ENCODE results near the gene AFG1L. TPM values are rescaled to one million over a fixed set of nuclear protein-coding genes. Genes with fewer than 3 reads are reported as not detected.

The AFG1L gene
- total and polyA plus RNA-seq, 2 experiments from 2014 or later: 4.1 to 8.7 TPM

DNA sequence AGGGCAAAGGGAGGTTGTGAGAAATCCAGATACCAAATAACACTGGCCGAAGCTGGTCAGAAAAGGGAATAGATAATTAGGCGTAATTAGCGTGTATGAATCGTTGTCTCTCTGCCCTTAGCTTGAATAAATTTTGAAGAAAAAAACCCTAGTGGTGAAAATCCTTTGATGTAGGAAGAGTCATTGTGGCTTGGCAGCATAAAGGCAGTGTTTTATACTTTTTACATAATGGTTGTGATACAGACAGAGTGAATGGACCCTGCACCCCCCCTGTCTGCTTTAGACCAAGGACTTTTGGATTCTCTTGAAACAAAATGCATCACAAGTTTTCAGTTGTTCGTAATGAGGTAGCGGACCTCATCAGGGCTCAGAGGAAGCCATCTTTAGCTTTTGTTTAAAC, 126.5 kb downstream of the AFG1L start:
- H3F3A ChIP-seq (replicated peaks; ENCODE audit: low read depth): no peaks in the 10 kb centered on the region
- H4K20me1 ChIP-seq (replicated peaks; ENCODE audit: insufficient read depth): no peaks in the 10 kb centered on the region
- no peaks in the 10 kb centered on the region for H3K4me1 ChIP-seq (ENCODE audit: insufficient read depth)
- no peak for ATAC-seq
- H3K36me3 Mint-ChIP-seq (ENCODE audit: low read depth): no peaks in the 10 kb centered on the region
- H3K27ac Mint-ChIP-seq: no peak overlapping the region
- no peaks in the 10 kb centered on the region for H3K27me3 Mint-ChIP-seq (ENCODE audit: insufficient read depth, low read depth, poor library complexity)
- no peak overlapping the region for H3K27ac ChIP-seq (ENCODE audit: low read depth)
- H3K27me3 ChIP-seq (ENCODE audit: insufficient read depth): no peaks in the 10 kb centered on the region
- no peaks in the 10 kb centered on the region for H3K36me3 ChIP-seq (ENCODE audit: insufficient read depth)
- no peak overlapping the region for H2AFZ ChIP-seq
- no peak overlapping the region for H3K4me3 ChIP-seq
- no peak overlapping the region for H3K4me2 ChIP-seq
- no peaks in the 10 kb centered on the region for H3K4me1 Mint-ChIP-seq
- H3K9me3 Mint-ChIP-seq: no peaks in the 10 kb centered on the region
- no peak for TF ChIP-seq EZH2 (IDR thresholded peaks at IDR 0.05; ENCODE audit: low read depth, unreplicated experiment)
- no peak for TF ChIP-seq ZNF331 (CRISPR knock-in tag; IDR thresholded peaks at IDR 0.05; ENCODE audit: low read depth)
- DNase-seq (ENCODE audit: low spot score): no peak
- no peaks in the 10 kb centered on the region for H3K9me2 ChIP-seq (ENCODE audit: insufficient read depth)
- no peaks in the 10 kb centered on the region for H3K79me2 ChIP-seq (replicated peaks; ENCODE audit: insufficient read depth)
- no peak overlapping the region for H3K4me3 Mint-ChIP-seq

GRCh38 chr6:108423982-108424705, 129.3 kb downstream of the AFG1L start:
- H3K27ac ChIP-seq (ENCODE audit: low read depth): no peak overlapping the region
- TF ChIP-seq EZH2phosphoT487 (IDR thresholded peaks at IDR 0.05; ENCODE audit: unreplicated experiment) (no peak), ZNF331 (CRISPR knock-in tag; IDR thresholded peaks at IDR 0.05; ENCODE audit: low read depth) (no peak), EZH2 (IDR thresholded peaks at IDR 0.05; ENCODE audit: low read depth, unreplicated experiment) (no peak), ZNF114 (CRISPR knock-in tag; IDR thresholded peaks at IDR 0.05) (no peak), STAT1 (IDR thresholded peaks at IDR 0.05; ENCODE audit: unreplicated experiment) (no peak), ETS1 (IDR thresholded peaks at IDR 0.05) (no peak), NANOG (IDR thresholded peaks at IDR 0.05; ENCODE audit: borderline replicate concordance) (no peak), CREB1 (CRISPR knock-in tag; IDR thresholded peaks at IDR 0.05; ENCODE audit: low read depth) (no peak), JUNB (IDR thresholded peaks at IDR 0.05; ENCODE audit: unreplicated experiment) (no peak)
- TF ChIP-seq, protein P1, sequence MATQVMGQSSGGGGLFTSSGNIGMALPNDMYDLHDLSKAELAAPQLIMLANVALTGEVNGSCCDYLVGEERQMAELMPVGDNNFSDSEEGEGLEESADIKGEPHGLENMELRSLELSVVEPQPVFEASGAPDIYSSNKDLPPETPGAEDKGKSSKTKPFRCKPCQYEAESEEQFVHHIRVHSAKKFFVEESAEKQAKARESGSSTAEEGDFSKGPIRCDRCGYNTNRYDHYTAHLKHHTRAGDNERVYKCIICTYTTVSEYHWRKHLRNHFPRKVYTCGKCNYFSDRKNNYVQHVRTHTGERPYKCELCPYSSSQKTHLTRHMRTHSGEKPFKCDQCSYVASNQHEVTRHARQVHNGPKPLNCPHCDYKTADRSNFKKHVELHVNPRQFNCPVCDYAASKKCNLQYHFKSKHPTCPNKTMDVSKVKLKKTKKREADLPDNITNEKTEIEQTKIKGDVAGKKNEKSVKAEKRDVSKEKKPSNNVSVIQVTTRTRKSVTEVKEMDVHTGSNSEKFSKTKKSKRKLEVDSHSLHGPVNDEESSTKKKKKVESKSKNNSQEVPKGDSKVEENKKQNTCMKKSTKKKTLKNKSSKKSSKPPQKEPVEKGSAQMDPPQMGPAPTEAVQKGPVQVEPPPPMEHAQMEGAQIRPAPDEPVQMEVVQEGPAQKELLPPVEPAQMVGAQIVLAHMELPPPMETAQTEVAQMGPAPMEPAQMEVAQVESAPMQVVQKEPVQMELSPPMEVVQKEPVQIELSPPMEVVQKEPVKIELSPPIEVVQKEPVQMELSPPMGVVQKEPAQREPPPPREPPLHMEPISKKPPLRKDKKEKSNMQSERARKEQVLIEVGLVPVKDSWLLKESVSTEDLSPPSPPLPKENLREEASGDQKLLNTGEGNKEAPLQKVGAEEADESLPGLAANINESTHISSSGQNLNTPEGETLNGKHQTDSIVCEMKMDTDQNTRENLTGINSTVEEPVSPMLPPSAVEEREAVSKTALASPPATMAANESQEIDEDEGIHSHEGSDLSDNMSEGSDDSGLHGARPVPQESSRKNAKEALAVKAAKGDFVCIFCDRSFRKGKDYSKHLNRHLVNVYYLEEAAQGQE (IDR thresholded peaks at IDR 0.05; ENCODE audit: unreplicated experiment): no peak
- TF ChIP-seq, protein P2, sequence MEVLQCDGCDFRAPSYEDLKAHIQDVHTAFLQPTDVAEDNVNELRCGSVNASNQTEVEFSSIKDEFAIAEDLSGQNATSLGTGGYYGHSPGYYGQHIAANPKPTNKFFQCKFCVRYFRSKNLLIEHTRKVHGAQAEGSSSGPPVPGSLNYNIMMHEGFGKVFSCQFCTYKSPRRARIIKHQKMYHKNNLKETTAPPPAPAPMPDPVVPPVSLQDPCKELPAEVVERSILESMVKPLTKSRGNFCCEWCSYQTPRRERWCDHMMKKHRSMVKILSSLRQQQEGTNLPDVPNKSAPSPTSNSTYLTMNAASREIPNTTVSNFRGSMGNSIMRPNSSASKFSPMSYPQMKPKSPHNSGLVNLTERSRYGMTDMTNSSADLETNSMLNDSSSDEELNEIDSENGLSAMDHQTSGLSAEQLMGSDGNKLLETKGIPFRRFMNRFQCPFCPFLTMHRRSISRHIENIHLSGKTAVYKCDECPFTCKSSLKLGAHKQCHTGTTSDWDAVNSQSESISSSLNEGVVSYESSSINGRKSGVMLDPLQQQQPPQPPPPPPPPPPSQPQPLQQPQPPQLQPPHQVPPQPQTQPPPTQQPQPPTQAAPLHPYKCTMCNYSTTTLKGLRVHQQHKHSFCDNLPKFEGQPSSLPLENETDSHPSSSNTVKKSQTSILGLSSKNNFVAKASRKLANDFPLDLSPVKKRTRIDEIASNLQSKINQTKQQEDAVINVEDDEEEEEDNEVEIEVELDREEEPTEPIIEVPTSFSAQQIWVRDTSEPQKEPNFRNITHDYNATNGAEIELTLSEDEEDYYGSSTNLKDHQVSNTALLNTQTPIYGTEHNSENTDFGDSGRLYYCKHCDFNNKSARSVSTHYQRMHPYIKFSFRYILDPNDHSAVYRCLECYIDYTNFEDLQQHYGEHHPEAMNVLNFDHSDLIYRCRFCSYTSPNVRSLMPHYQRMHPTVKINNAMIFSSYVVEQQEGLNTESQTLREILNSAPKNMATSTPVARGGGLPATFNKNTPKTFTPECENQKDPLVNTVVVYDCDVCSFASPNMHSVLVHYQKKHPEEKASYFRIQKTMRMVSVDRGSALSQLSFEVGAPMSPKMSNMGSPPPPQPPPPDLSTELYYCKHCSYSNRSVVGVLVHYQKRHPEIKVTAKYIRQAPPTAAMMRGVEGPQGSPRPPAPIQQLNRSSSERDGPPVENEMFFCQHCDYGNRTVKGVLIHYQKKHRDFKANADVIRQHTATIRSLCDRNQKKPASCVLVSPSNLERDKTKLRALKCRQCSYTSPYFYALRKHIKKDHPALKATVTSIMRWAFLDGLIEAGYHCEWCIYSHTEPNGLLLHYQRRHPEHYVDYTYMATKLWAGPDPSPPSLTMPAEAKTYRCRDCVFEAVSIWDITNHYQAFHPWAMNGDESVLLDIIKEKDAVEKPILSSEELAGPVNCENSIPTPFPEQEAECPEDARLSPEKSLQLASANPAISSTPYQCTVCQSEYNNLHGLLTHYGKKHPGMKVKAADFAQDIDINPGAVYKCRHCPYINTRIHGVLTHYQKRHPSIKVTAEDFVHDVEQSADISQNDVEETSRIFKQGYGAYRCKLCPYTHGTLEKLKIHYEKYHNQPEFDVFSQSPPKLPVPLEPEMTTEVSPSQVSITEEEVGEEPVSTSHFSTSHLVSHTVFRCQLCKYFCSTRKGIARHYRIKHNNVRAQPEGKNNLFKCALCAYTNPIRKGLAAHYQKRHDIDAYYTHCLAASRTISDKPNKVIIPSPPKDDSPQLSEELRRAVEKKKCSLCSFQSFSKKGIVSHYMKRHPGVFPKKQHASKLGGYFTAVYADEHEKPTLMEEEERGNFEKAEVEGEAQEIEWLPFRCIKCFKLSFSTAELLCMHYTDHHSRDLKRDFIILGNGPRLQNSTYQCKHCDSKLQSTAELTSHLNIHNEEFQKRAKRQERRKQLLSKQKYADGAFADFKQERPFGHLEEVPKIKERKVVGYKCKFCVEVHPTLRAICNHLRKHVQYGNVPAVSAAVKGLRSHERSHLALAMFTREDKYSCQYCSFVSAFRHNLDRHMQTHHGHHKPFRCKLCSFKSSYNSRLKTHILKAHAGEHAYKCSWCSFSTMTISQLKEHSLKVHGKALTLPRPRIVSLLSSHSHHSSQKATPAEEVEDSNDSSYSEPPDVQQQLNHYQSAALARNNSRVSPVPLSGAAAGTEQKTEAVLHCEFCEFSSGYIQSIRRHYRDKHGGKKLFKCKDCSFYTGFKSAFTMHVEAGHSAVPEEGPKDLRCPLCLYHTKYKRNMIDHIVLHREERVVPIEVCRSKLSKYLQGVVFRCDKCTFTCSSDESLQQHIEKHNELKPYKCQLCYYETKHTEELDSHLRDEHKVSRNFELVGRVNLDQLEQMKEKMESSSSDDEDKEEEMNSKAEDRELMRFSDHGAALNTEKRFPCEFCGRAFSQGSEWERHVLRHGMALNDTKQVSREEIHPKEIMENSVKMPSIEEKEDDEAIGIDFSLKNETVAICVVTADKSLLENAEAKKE (CRISPR knock-in tag; IDR thresholded peaks at IDR 0.05): no peak

More at GRCh38 chr6:108423982-108424705, 129.3 kb downstream of the AFG1L start:
- no peak overlapping the region for H3K4me3 Mint-ChIP-seq
- H3K4me1 Mint-ChIP-seq: no peaks in the 10 kb centered on the region
- no peaks in the 10 kb centered on the region for H3K36me3 ChIP-seq (ENCODE audit: insufficient read depth)
- no peaks in the 10 kb centered on the region for H3K27me3 Mint-ChIP-seq (ENCODE audit: insufficient read depth, low read depth, poor library complexity)
- ATAC-seq (no peak), DNase-seq (ENCODE audit: low spot score) (no peak)
- H2AFZ ChIP-seq: no peak overlapping the region
- no peaks in the 10 kb centered on the region for H4K20me1 ChIP-seq (replicated peaks; ENCODE audit: insufficient read depth)
- no peaks in the 10 kb centered on the region for H3K79me2 ChIP-seq (replicated peaks; ENCODE audit: insufficient read depth)
- H3K4me1 ChIP-seq (ENCODE audit: insufficient read depth): no peaks in the 10 kb centered on the region
- no peaks in the 10 kb centered on the region for H3K36me3 Mint-ChIP-seq (ENCODE audit: low read depth)
- H3K4me3 ChIP-seq: no peak overlapping the region
- no peaks in the 10 kb centered on the region for H3K9me3 Mint-ChIP-seq
- H3K27ac Mint-ChIP-seq: no peak overlapping the region
- no peak overlapping the region for H3K4me2 ChIP-seq
- no peaks in the 10 kb centered on the region for H3F3A ChIP-seq (replicated peaks; ENCODE audit: low read depth)
- no peaks in the 10 kb centered on the region for H3K9me2 ChIP-seq (ENCODE audit: insufficient read depth)
- H3K27me3 ChIP-seq (ENCODE audit: insufficient read depth): no peaks in the 10 kb centered on the region

Data from GM23338 (cell line).